Immature natural killer cell (primary cell): ENCODE data around the gene MTAP. TPM values are rescaled to one million over a fixed set of nuclear protein-coding genes. Genes with fewer than 3 reads are reported as not detected.
A peak's percentile ranks its signal among the peaks of the same experiment; 100 is the strongest.

ENCODE experiments used
- DNase-seq, 3 donors: peaks; one replicate each; pipeline ENCODE4 v3.0.0; 2022; ENCODE audit warnings: mixed read lengths in 1 of 3
- H3K27ac Mint-ChIP-seq, 6 donors: one replicate each; pipeline ENCODE4 v1.8.0; 2020; ENCODE audit warnings: mixed read lengths in 6 of 6, mild to moderate bottlenecking in 5 of 6, inconsistent platforms in 4 of 6, moderate library complexity in 3 of 6
- H3K27me3 Mint-ChIP-seq, 3 donors: one replicate each; pipeline ENCODE4 v1.8.0; 2020 to 2021; ENCODE audit warnings: low read depth in 3 of 3, mild to moderate bottlenecking in 3 of 3, mixed read lengths in 3 of 3, moderate library complexity in 3 of 3, inconsistent platforms in 1 of 3
- H3K36me3 Mint-ChIP-seq, 3 donors: one replicate each; pipeline ENCODE4 v1.8.0; 2020; ENCODE audit warnings: mixed read lengths in 3 of 3, inconsistent platforms in 2 of 3, mild to moderate bottlenecking in 2 of 3
- H3K4me1 Mint-ChIP-seq, 2 donors: one replicate each; pipeline ENCODE4 v1.8.0; 2020; ENCODE audit warnings: inconsistent platforms in 2 of 2, mild to moderate bottlenecking in 2 of 2, mixed read lengths in 2 of 2, moderate library complexity in 1 of 2
- H3K4me3 Mint-ChIP-seq, 5 donors: one replicate each; pipeline ENCODE4 v1.8.0; 2020; ENCODE audit warnings: mild to moderate bottlenecking in 5 of 5, mixed read lengths in 5 of 5, inconsistent platforms in 3 of 5, moderate library complexity in 3 of 5
- H3K9me3 Mint-ChIP-seq, 6 donors: one replicate each; pipeline ENCODE4 v1.8.0; 2020; ENCODE audit warnings: mild to moderate bottlenecking in 6 of 6, mixed read lengths in 6 of 6, inconsistent platforms in 4 of 6, moderate library complexity in 3 of 6
- polyA plus RNA-seq, 3 donors: library from polyadenylated mRNA; unstranded; fragments of 300-500 nt; fragmentation: Illumina TruSeq; gene quantifications; one replicate each; pipeline ENCODE4 v1.2.3, GENCODE V29; 2021

MTAP gene
- polyA plus RNA-seq, 3 donors from 2014 or later, result 7.3 to 10.6 (median 8.6) TPM

GRCh38 chr9:21873540-21874221, 71.2 kb downstream of the MTAP start:
- no peak for DNase-seq
- Mint-ChIP-seq H3K36me3 (peaks cover 9 to 26% (median 20%) of the 10 kb centered on the region in 3 donors), H3K27me3 (peaks cover 0 to 1% (median 0%) of the 10 kb centered on the region in 3 donors), H3K27ac (no peak overlapping the region), H3K4me1 (peaks cover 0 to 8% of the 10 kb centered on the region in 2 donors), H3K4me3 (no peak overlapping the region), H3K9me3 (peaks cover 0 to 3% (median 0%) of the 10 kb centered on the region in 6 donors)

- Mint-ChIP-seq H3K9me3 (peaks cover 0 to 3% (median 0%) of the 10 kb centered on the region in 6 donors), H3K27me3 (peaks cover 0 to 1% (median 0%) of the 10 kb centered on the region in 3 donors), H3K4me3 (no peak overlapping the region), H3K4me1 (peaks cover 0 to 8% of the 10 kb centered on the region in 2 donors), H3K36me3 (peaks cover 18 to 45% (median 37%) of the 10 kb centered on the region in 3 donors), H3K27ac (no peak overlapping the region)
- DNase-seq, result no peak
Observed at GRCh38 chr9:21875893-21876292, 73.5 kb downstream of the MTAP start.

GRCh38 chr9:21883642-21884041, 81.2 kb downstream of the MTAP start:
- Mint-ChIP-seq H3K27ac (peak overlapping the region in 5 of 6 donors; percentile 6 to 85 (median 54)), H3K4me1 (peaks cover 25% of the 10 kb centered on the region in 2 donors), H3K36me3 (peaks cover 9 to 38% (median 34%) of the 10 kb centered on the region in 3 donors), H3K9me3 (no peaks in the 10 kb centered on the region), H3K4me3 (peak overlapping the region in 3 of 5 donors; percentile 17 to 38 (median 25)), H3K27me3 (peaks cover 0 to 1% (median 0%) of the 10 kb centered on the region in 3 donors)
- DNase-seq, result peak; percentile 69 to 76 (median 70)

- no peak for DNase-seq
- Mint-ChIP-seq H3K4me3 (no peak overlapping the region), H3K4me1 (peaks cover 3 to 7% of the 10 kb centered on the region in 2 donors), H3K27me3 (peaks cover 0 to 4% (median 1%) of the 10 kb centered on the region in 3 donors), H3K27ac (no peak overlapping the region), H3K36me3 (peaks cover 17 to 59% (median 53%) of the 10 kb centered on the region in 3 donors), H3K9me3 (peaks cover 6 to 25% (median 13%) of the 10 kb centered on the region in 6 donors)
Observed at GRCh38 chr9:21889673-21890072, 87.2 kb downstream of the MTAP start.

- H3K4me1 Mint-ChIP-seq, result peaks cover 0 to 3% of the 10 kb centered on the region in 2 donors
- H3K4me3 Mint-ChIP-seq, result no peak overlapping the region
- no peak for DNase-seq
- H3K27me3 Mint-ChIP-seq, result peaks cover 0 to 4% (median 1%) of the 10 kb centered on the region in 3 donors
- peaks cover 6 to 31% (median 18%) of the 10 kb centered on the region in 6 donors for H3K9me3 Mint-ChIP-seq
- no peak overlapping the region for H3K27ac Mint-ChIP-seq
- peaks cover 17 to 59% (median 53%) of the 10 kb centered on the region in 3 donors for H3K36me3 Mint-ChIP-seq
Observed at GRCh38 chr9:21890696-21891095, 88.3 kb downstream of the MTAP start.

- Mint-ChIP-seq H3K4me3 (no peak overlapping the region), H3K4me1 (no peaks in the 10 kb centered on the region), H3K36me3 (peaks cover 4 to 27% (median 12%) of the 10 kb centered on the region in 3 donors), H3K9me3 (peaks cover 23 to 44% (median 30%) of the 10 kb centered on the region in 6 donors), H3K27me3 (no peaks in the 10 kb centered on the region), H3K27ac (peak overlapping the region in 1 of 6 donors; percentile 16)
- no peak for DNase-seq
Observed at GRCh38 chr9:21901546-21901945, 99.1 kb downstream of the MTAP start.

GRCh38 chr9:21902136-21902535, 99.7 kb downstream of the MTAP start:
- no peak for DNase-seq
- Mint-ChIP-seq H3K27me3 (peaks cover 0 to 2% (median 0%) of the 10 kb centered on the region in 3 donors), H3K36me3 (peaks cover 4 to 27% (median 15%) of the 10 kb centered on the region in 3 donors), H3K4me3 (no peak overlapping the region), H3K4me1 (no peaks in the 10 kb centered on the region), H3K9me3 (peaks cover 22 to 38% (median 24%) of the 10 kb centered on the region in 6 donors), H3K27ac (peak overlapping the region in 1 of 6 donors; percentile 17)

GRCh38 chr9:21903380-21903965, 101.0 kb downstream of the MTAP start:
- H3K4me1 Mint-ChIP-seq, result no peaks in the 10 kb centered on the region
- H3K27ac Mint-ChIP-seq, result no peak overlapping the region
- H3K27me3 Mint-ChIP-seq, result peaks cover 0 to 2% (median 0%) of the 10 kb centered on the region in 3 donors
- peaks cover 17 to 35% (median 24%) of the 10 kb centered on the region in 6 donors for H3K9me3 Mint-ChIP-seq
- H3K36me3 Mint-ChIP-seq, result peaks cover 10 to 27% (median 15%) of the 10 kb centered on the region in 3 donors
- no peak overlapping the region for H3K4me3 Mint-ChIP-seq
- no peak for DNase-seq

- DNase-seq, result no peak
- Mint-ChIP-seq H3K9me3 (peaks cover 20 to 36% (median 28%) of the 10 kb centered on the region in 6 donors), H3K36me3 (peaks cover 14 to 33% (median 20%) of the 10 kb centered on the region in 3 donors)
Observed at GRCh38 chr9:21904371-21904770, 101.9 kb downstream of the MTAP start.

GRCh38 chr9:21904776-21905175, 102.3 kb downstream of the MTAP start:
- Mint-ChIP-seq H3K27me3 (peaks cover 0 to 2% (median 0%) of the 10 kb centered on the region in 3 donors), H3K4me1 (no peaks in the 10 kb centered on the region), H3K9me3 (peaks cover 20 to 36% (median 27%) of the 10 kb centered on the region in 6 donors), H3K27ac (no peak overlapping the region), H3K36me3 (peaks cover 16 to 35% (median 22%) of the 10 kb centered on the region in 3 donors), H3K4me3 (no peak overlapping the region)
- no peak for DNase-seq

More at GRCh38 chr9:21904371-21904770, 101.9 kb downstream of the MTAP start:
- H3K4me1 Mint-ChIP-seq, result no peaks in the 10 kb centered on the region
- no peak overlapping the region for H3K27ac Mint-ChIP-seq
- no peak overlapping the region for H3K4me3 Mint-ChIP-seq
- H3K27me3 Mint-ChIP-seq, result peaks cover 0 to 2% (median 0%) of the 10 kb centered on the region in 3 donors

- Mint-ChIP-seq H3K36me3 (peaks cover 22 to 25% (median 25%) of the 10 kb centered on the region in 3 donors), H3K9me3 (peaks cover 8 to 36% (median 28%) of the 10 kb centered on the region in 6 donors), H3K27ac (no peak overlapping the region), H3K4me3 (no peak overlapping the region), H3K4me1 (no peaks in the 10 kb centered on the region), H3K27me3 (peaks cover 0 to 3% (median 0%) of the 10 kb centered on the region in 3 donors)
- DNase-seq, result no peak
Observed at GRCh38 chr9:21906213-21906612, 103.8 kb downstream of the MTAP start.

- Mint-ChIP-seq H3K4me3 (no peak overlapping the region), H3K36me3 (peaks cover 26 to 32% (median 28%) of the 10 kb centered on the region in 3 donors), H3K27ac (no peak overlapping the region), H3K9me3 (peaks cover 11 to 43% (median 31%) of the 10 kb centered on the region in 6 donors), H3K4me1 (no peaks in the 10 kb centered on the region), H3K27me3 (peaks cover 0 to 8% (median 0%) of the 10 kb centered on the region in 3 donors)
- DNase-seq, result no peak
Observed at GRCh38 chr9:21906881-21907280, 104.4 kb downstream of the MTAP start.

- peaks cover 0 to 15% (median 2%) of the 10 kb centered on the region in 6 donors for H3K9me3 Mint-ChIP-seq
- H3K27me3 Mint-ChIP-seq, result peaks cover 0 to 6% (median 6%) of the 10 kb centered on the region in 3 donors
- peak; percentile 62 to 75 (median 72) for DNase-seq
- peaks cover 0 to 4% (median 4%) of the 10 kb centered on the region in 3 donors for H3K36me3 Mint-ChIP-seq
- peak overlapping the region; percentile 59 to 90 (median 85) for H3K27ac Mint-ChIP-seq
- H3K4me3 Mint-ChIP-seq, result peak overlapping the region; percentile 38 to 78 (median 64)
- peaks cover 20 to 25% of the 10 kb centered on the region in 2 donors for H3K4me1 Mint-ChIP-seq
Observed at GRCh38 chr9:21919377-21920362, 117.2 kb downstream of the MTAP start.
